ENCODE results near the gene SGTB. TPM values are rescaled to one million over a fixed set of nuclear protein-coding genes. Genes with fewer than 3 reads are reported as not detected.
"Not testable (repeated sequence)": the region's sequence is repeated elsewhere in the genome, so short reads cannot be mapped to it uniquely, and the experiment has no call there.

The SGTB gene
- polyA plus RNA-seq, 4 donors = 0.81 to 2.2 (median 2.1) TPM; not detected in 1

GRCh38 chr5:65704621-65705239 lies 17.2 kb downstream of the SGTB start:
- no peaks in the 10 kb centered on the region for H3K9me3 ChIP-seq (ENCODE audit: control insufficient read depth in 2 of 2, insufficient read depth in 1 of 2, low read depth in 1 of 2, low read length in 1 of 2)
- FAIRE-seq (no peak), DNase-seq (no peak)
- no peaks in the 10 kb centered on the region for H3K4me1 ChIP-seq (ENCODE audit: control insufficient read depth in 3 of 3, insufficient read depth in 2 of 3, low read depth in 1 of 3, low read length in 2 of 3)
- H3K27me3 ChIP-seq (ENCODE audit: control insufficient read depth in 3 of 3, insufficient read depth in 3 of 3, low read length in 3 of 3) = no peaks in the 10 kb centered on the region
- H3K27ac ChIP-seq (ENCODE audit: low read depth in 1 of 3, low read length in 2 of 3) = no peak overlapping the region
- H3K36me3 ChIP-seq (ENCODE audit: control insufficient read depth in 3 of 3, insufficient read depth in 2 of 3, low read depth in 1 of 3, low read length in 3 of 3) = peaks cover 0 to 3% (median 0%) of the 10 kb centered on the region in 3 donors
- 57 to 80% (median 73%) methylated on average over 2 of the region's 2 CpGs for WGBS, 3 donors
- H3K4me3 ChIP-seq (ENCODE audit: low read depth in 1 of 3, low read length in 3 of 3) = no peak overlapping the region

DNA sequence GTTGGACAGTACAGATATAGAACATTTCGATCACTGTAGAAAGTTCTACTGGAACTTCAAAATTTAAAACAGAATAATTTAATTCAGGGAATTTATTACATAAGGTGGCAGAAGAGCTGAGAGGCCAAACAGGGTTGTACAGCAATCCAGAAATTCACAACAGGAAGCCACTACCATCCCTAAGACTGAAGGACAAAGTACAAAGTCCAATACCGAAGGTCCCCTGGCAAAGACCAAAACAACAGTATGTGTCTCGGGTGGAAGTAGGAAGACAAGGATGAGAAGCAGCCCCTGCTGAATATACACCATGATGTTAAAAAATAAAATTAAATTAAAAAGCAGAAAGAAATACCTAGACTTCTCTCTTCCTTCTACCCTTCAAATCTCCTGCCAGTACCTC lies 19.9 kb downstream of the SGTB start:
- DNase-seq (peak in 1 of 2 donors; percentile 12), FAIRE-seq (no peak)
- Histone ChIP-seq H3K36me3 (ENCODE audit: control insufficient read depth in 3 of 3, insufficient read depth in 2 of 3, low read depth in 1 of 3, low read length in 3 of 3) (peaks cover 0 to 3% (median 0%) of the 10 kb centered on the region in 3 donors), H3K4me3 (ENCODE audit: low read depth in 1 of 3, low read length in 3 of 3) (no peak overlapping the region), H3K27ac (ENCODE audit: low read depth in 1 of 3, low read length in 2 of 3) (no peak overlapping the region), H3K27me3 (ENCODE audit: control insufficient read depth in 3 of 3, insufficient read depth in 3 of 3, low read length in 3 of 3) (no peaks in the 10 kb centered on the region), H3K4me1 (ENCODE audit: control insufficient read depth in 3 of 3, insufficient read depth in 2 of 3, low read depth in 1 of 3, low read length in 2 of 3) (no peaks in the 10 kb centered on the region), H3K9me3 (ENCODE audit: control insufficient read depth in 2 of 2, insufficient read depth in 1 of 2, low read depth in 1 of 2, low read length in 1 of 2) (no peaks in the 10 kb centered on the region)
- 40 to 86% (median 70%) methylated on average over 3 of the region's 3 CpGs for WGBS, 3 donors

DNA sequence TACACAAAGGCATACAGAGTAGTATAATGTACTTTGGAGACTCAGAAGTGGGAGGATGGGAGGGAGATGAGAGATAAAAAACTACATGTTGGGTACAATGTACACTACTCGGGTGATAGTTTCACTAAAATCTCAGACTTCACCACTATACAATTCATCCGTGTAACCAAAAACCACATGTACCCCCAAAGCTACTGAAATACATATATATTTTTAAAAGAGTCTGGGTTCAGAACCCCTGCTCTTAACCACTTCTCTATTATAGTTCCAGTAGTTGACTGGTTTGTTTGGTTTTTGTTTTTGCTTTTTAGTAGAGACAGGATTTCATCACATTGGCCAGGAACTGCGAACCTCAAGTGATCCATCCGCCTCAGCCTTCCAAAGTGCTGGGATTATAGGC lies 22.6 kb downstream of the SGTB start:
- Histone ChIP-seq H3K4me1 (ENCODE audit: control insufficient read depth in 3 of 3, insufficient read depth in 2 of 3, low read depth in 1 of 3, low read length in 2 of 3) (no peaks in the 10 kb centered on the region), H3K4me3 (ENCODE audit: low read depth in 1 of 3, low read length in 3 of 3) (no peak overlapping the region), H3K27ac (ENCODE audit: low read depth in 1 of 3, low read length in 2 of 3) (no peak overlapping the region), H3K36me3 (ENCODE audit: control insufficient read depth in 3 of 3, insufficient read depth in 2 of 3, low read depth in 1 of 3, low read length in 3 of 3) (peaks cover 0 to 3% (median 0%) of the 10 kb centered on the region in 3 donors), H3K27me3 (ENCODE audit: control insufficient read depth in 3 of 3, insufficient read depth in 3 of 3, low read length in 3 of 3) (no peaks in the 10 kb centered on the region), H3K9me3 (ENCODE audit: control insufficient read depth in 2 of 2, insufficient read depth in 1 of 2, low read depth in 1 of 2, low read length in 1 of 2) (no peaks in the 10 kb centered on the region)
- 79 to 89% (median 86%) methylated on average over 4 of the region's 4 CpGs for WGBS, 3 donors
- DNase-seq (no peak), FAIRE-seq (no peak)

- FAIRE-seq = no peak
Measured at GRCh38 chr5:65696892-65697291, 25.0 kb downstream of the SGTB start.

GRCh38 chr5:65695896-65696295 lies 26.0 kb downstream of the SGTB start:
- WGBS, 3 donors = 89 to 95% (median 91%) methylated on average over 4 of the region's 4 CpGs
- Histone ChIP-seq H3K36me3 (ENCODE audit: control insufficient read depth in 3 of 3, insufficient read depth in 2 of 3, low read depth in 1 of 3, low read length in 3 of 3) (no peaks in the 10 kb centered on the region), H3K4me1 (ENCODE audit: control insufficient read depth in 3 of 3, insufficient read depth in 2 of 3, low read depth in 1 of 3, low read length in 2 of 3) (no peaks in the 10 kb centered on the region), H3K27ac (ENCODE audit: low read depth in 1 of 3, low read length in 2 of 3) (no peak overlapping the region), H3K9me3 (ENCODE audit: control insufficient read depth in 2 of 2, insufficient read depth in 1 of 2, low read depth in 1 of 2, low read length in 1 of 2) (no peaks in the 10 kb centered on the region), H3K27me3 (ENCODE audit: control insufficient read depth in 3 of 3, insufficient read depth in 3 of 3, low read length in 3 of 3) (no peaks in the 10 kb centered on the region), H3K4me3 (ENCODE audit: low read depth in 1 of 3, low read length in 3 of 3) (no peak overlapping the region)
- DNase-seq = no peak
- FAIRE-seq = no peak

More at GRCh38 chr5:65696892-65697291, 25.0 kb downstream of the SGTB start:
- Histone ChIP-seq H3K9me3 (ENCODE audit: control insufficient read depth in 2 of 2, insufficient read depth in 1 of 2, low read depth in 1 of 2, low read length in 1 of 2) (no peaks in the 10 kb centered on the region), H3K4me3 (ENCODE audit: low read depth in 1 of 3, low read length in 3 of 3) (no peak overlapping the region), H3K4me1 (ENCODE audit: control insufficient read depth in 3 of 3, insufficient read depth in 2 of 3, low read depth in 1 of 3, low read length in 2 of 3) (no peaks in the 10 kb centered on the region), H3K36me3 (ENCODE audit: control insufficient read depth in 3 of 3, insufficient read depth in 2 of 3, low read depth in 1 of 3, low read length in 3 of 3) (no peaks in the 10 kb centered on the region), H3K27ac (ENCODE audit: low read depth in 1 of 3, low read length in 2 of 3) (no peak overlapping the region), H3K27me3 (ENCODE audit: control insufficient read depth in 3 of 3, insufficient read depth in 3 of 3, low read length in 3 of 3) (no peaks in the 10 kb centered on the region)
- DNase-seq = no peak

- H3K4me1 ChIP-seq (ENCODE audit: control insufficient read depth in 3 of 3, insufficient read depth in 2 of 3, low read depth in 1 of 3, low read length in 2 of 3) = no peaks in the 10 kb centered on the region
- DNase-seq (peak in 1 of 2 donors; percentile 11), FAIRE-seq (no peak)
- H3K4me3 ChIP-seq (ENCODE audit: low read depth in 1 of 3, low read length in 3 of 3) = no peak overlapping the region
- H3K36me3 ChIP-seq (ENCODE audit: control insufficient read depth in 3 of 3, insufficient read depth in 2 of 3, low read depth in 1 of 3, low read length in 3 of 3) = no peaks in the 10 kb centered on the region
- 77 to 84% (median 82%) methylated on average over 4 of the region's 4 CpGs for WGBS, 3 donors
- H3K27ac ChIP-seq (ENCODE audit: low read depth in 1 of 3, low read length in 2 of 3) = no peak overlapping the region
- no peaks in the 10 kb centered on the region for H3K9me3 ChIP-seq (ENCODE audit: control insufficient read depth in 2 of 2, insufficient read depth in 1 of 2, low read depth in 1 of 2, low read length in 1 of 2)
- H3K27me3 ChIP-seq (ENCODE audit: control insufficient read depth in 3 of 3, insufficient read depth in 3 of 3, low read length in 3 of 3) = no peaks in the 10 kb centered on the region
Measured at GRCh38 chr5:65695162-65695755, 26.6 kb downstream of the SGTB start.

- no peak overlapping the region for H3K4me3 ChIP-seq (ENCODE audit: low read depth in 1 of 3, low read length in 3 of 3)
- WGBS, 3 donors = 78 to 92% (median 90%) methylated on average over 2 of the region's 2 CpGs
- no peak overlapping the region for H3K27ac ChIP-seq (ENCODE audit: low read depth in 1 of 3, low read length in 2 of 3)
- H3K4me1 ChIP-seq (ENCODE audit: control insufficient read depth in 3 of 3, insufficient read depth in 2 of 3, low read depth in 1 of 3, low read length in 2 of 3) = no peaks in the 10 kb centered on the region
- no peaks in the 10 kb centered on the region for H3K27me3 ChIP-seq (ENCODE audit: control insufficient read depth in 3 of 3, insufficient read depth in 3 of 3, low read length in 3 of 3)
- FAIRE-seq = no peak
- no peak for DNase-seq
- H3K9me3 ChIP-seq (ENCODE audit: control insufficient read depth in 2 of 2, insufficient read depth in 1 of 2, low read depth in 1 of 2, low read length in 1 of 2) = no peaks in the 10 kb centered on the region
- H3K36me3 ChIP-seq (ENCODE audit: control insufficient read depth in 3 of 3, insufficient read depth in 2 of 3, low read depth in 1 of 3, low read length in 3 of 3) = no peaks in the 10 kb centered on the region
Measured at GRCh38 chr5:65693121-65693520, 28.8 kb downstream of the SGTB start.

DNA sequence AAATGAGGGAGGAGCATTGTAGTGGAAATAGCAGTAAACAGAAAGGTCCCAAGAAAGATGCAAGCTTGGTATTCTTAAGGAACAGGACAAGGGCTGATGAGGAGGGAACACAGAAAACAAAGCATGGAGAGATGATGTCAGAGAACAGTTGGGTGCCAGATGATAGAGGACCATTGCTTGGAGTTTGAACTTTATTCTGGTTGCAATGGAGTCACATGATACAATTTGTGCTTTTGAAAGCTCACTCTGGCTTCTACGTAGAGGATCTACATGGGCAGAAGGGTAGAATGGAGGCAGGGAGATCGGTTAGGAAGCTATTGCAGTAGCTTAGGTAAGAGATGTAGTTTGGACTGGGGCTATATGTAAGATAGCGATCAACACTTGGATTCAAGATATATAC lies 39.8 kb downstream of the SGTB start:
- H3K9me3 ChIP-seq (ENCODE audit: control insufficient read depth in 2 of 2, insufficient read depth in 1 of 2, low read depth in 1 of 2, low read length in 1 of 2) = no peaks in the 10 kb centered on the region

GRCh38 chr5:65676056-65676455 lies 45.9 kb downstream of the SGTB start:
- not testable (repeated sequence) for H3K9me3 ChIP-seq (ENCODE audit: control insufficient read depth in 2 of 2, insufficient read depth in 1 of 2, low read depth in 1 of 2, low read length in 1 of 2); H3K4me3 ChIP-seq (ENCODE audit: low read depth in 1 of 3, low read length in 3 of 3); DNase-seq; FAIRE-seq; H3K27me3 ChIP-seq (ENCODE audit: control insufficient read depth in 3 of 3, insufficient read depth in 3 of 3, low read length in 3 of 3); H3K27ac ChIP-seq (ENCODE audit: low read depth in 1 of 3, low read length in 2 of 3); H3K4me1 ChIP-seq (ENCODE audit: control insufficient read depth in 3 of 3, insufficient read depth in 2 of 3, low read depth in 1 of 3, low read length in 2 of 3); H3K36me3 ChIP-seq (ENCODE audit: control insufficient read depth in 3 of 3, insufficient read depth in 2 of 3, low read depth in 1 of 3, low read length in 3 of 3)
- WGBS, 3 donors = 90 to 92% (median 91%) methylated on average over 3 of the region's 3 CpGs

More for the DNA sequence above, 39.8 kb downstream of the SGTB start:
- DNase-seq = peak in 1 of 2 donors; percentile 3
- 76 to 87% (median 82%) methylated on average over 3 of the region's 3 CpGs for WGBS, 3 donors
- no peaks in the 10 kb centered on the region for H3K27me3 ChIP-seq (ENCODE audit: control insufficient read depth in 3 of 3, insufficient read depth in 3 of 3, low read length in 3 of 3)
- no peak overlapping the region for H3K4me3 ChIP-seq (ENCODE audit: low read depth in 1 of 3, low read length in 3 of 3)
- no peak for FAIRE-seq
- H3K36me3 ChIP-seq (ENCODE audit: control insufficient read depth in 3 of 3, insufficient read depth in 2 of 3, low read depth in 1 of 3, low read length in 3 of 3) = peaks cover 0 to 7% (median 2%) of the 10 kb centered on the region in 3 donors
- no peak overlapping the region for H3K27ac ChIP-seq (ENCODE audit: low read depth in 1 of 3, low read length in 2 of 3)
- H3K4me1 ChIP-seq (ENCODE audit: control insufficient read depth in 3 of 3, insufficient read depth in 2 of 3, low read depth in 1 of 3, low read length in 2 of 3) = no peaks in the 10 kb centered on the region

Data from small intestine (tissue), 7 donors.